GM19035 (cell line): Measurements from ENCODE around the gene A4GALT.

Experiments used
- ATAC-seq: cut with Tn5 transposase; IDR thresholded peaks from one replicate; pipeline ENCODE4 v1.9.1; 2021; ENCODE audit not compliant: unreplicated experiment

The A4GALT gene

DNA sequence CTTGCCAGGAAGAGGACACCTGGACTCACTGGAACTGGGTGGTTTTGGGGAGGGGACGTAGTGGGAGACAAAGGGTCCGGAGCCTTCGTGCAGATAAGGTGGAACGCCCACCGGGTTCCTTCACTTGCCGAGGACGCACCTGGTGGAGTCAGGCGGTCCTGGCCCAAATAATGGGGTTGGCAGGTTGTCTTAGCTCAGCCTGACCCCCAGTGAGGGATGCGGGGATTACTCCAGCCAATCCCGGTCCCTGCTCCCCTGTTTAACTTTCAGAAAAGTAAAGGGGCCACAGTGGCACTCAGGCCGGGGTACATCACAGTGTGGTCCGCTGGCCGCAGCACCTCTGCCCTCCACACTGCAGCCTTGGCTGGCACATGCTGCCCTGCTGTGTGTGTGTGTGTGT, 18.0 kb downstream of the A4GALT start:
- ATAC-seq = no peak

DNA sequence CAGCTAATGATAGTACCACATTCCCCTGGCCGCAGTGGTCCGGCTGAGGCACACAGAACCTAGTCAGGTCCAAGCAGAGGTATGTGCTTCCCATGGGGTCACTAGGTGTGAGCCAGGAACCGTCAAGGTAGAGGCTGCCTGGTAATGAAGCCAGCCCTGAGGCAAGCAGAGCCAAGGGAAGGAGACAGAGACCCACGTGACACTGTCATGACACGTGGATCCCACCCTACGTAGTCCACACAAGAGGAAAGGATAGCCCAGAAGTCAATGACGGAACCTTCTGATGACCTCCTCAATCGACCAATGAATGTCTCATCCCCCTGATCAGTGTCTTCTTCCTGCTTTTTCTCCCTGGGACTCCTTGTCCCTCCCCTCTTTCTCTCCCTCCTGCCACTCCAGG, 19.0 kb downstream of the A4GALT start:
- ATAC-seq = no peak

DNA sequence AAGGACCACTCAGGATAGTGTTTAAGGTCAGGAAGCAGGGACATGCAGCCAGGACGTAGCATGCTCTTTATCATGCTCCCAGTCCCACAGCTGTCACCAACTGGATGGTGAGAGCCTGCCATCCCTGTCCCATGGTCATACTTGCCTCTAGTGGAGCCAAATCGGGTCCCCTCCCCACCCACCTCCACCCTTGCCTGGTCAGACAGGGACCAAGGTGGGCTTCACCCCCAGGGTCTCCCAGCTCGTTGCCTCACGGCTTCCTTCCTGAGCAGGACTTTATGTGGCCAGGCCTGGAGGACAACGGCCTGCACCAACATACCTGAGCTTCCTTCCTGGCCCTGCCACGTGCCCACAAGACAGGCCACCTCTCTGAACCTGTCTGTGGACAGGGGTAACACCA, 19.8 kb downstream of the A4GALT start:
- ATAC-seq = no peak

DNA sequence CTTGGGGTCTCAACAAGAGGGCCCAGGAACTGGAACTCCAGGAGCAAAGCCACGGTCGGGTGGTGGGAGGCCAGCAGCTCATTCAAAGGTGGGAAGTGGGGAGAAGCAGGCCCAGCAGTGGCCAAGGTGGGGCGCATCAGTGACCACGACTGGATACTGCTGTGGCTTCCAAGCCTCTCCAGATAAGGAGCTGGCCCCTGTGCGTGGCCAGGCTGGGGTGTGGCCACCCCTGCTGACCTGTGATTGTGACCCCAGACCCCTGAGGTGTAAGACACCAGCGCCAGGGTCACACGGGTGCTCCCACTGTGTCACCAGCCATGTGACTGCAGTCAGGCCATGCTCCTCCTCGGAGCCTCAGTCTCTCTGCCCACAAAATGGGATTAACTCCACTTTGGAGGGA, 20.3 kb downstream of the A4GALT start:
- ATAC-seq = no peak

DNA sequence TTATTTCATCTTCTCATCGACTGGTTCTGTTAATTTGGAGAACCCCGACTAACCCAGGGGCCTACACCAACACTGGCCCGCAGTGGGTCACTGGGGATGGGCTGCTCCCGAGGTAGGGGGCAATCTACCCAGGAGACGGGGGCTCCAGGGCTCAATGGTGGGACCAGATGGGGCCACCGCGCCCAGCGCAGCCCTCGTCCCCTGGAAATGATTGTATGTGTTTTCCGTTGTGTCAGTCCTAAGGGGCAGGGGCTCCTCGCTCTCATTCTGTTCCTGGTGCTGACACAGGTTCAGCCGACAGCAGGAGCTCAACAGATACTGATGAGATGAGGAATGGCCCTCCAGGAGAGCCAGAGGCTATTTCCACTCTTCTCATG, 20.7 kb downstream of the A4GALT start:
- no peak for ATAC-seq

DNA sequence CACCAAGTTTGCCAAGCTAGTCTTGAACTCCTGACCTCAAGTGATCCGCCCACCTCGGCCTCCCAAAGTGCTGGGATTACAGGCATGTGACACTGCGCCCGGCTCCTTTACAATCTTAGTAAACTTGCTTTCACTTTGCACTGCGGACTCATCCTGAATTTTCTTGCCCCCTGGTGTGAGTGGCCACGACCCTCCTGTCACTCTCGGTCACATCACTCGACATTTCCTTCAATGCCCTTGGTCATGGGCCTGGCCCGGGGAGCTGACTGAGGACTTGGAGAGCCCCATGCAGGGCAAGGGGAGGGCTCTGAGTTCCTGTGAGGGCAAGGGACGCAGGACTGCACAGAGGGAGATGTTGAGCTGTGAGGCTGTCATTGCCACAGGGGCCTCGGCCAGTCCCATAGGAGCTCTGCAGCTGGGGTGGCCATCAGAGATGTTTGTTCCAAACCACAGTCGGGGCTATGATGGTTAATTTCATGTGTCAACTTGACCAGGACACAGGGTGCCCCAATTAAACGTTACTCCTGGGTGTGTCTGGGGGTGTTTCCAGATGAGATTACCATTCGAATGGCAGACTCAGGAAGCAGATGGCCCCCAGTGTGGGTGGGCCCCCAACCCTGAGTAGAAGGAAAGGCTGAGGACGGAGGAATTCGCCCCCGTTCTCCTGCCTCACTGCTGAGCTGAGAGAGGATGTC, 21.2 kb downstream of the A4GALT start:
- ATAC-seq = no peak

DNA sequence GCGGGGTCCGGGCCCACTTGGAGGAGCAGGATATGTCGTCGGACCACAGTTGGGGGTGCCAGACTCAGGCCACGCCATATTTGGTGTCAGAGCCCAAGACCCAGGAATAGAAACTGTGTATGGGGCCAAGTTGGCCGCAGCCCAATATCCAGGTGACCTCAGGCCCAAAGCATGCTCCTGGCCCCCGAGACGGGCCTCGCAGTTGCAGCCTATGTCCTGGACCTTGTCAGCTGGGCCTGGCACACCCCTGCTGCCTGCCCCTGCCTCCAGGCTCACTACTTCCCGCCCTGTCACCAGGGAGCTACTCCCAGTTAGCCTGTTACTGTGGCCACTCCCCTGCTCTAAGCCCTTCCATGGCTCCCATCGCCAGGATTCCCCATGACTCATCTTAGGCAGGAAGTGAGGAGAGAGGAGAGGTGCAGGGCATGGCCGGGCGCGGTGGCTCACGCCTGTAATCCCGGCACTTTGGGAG, 23.1 kb downstream of the A4GALT start:
- ATAC-seq = no peak

DNA sequence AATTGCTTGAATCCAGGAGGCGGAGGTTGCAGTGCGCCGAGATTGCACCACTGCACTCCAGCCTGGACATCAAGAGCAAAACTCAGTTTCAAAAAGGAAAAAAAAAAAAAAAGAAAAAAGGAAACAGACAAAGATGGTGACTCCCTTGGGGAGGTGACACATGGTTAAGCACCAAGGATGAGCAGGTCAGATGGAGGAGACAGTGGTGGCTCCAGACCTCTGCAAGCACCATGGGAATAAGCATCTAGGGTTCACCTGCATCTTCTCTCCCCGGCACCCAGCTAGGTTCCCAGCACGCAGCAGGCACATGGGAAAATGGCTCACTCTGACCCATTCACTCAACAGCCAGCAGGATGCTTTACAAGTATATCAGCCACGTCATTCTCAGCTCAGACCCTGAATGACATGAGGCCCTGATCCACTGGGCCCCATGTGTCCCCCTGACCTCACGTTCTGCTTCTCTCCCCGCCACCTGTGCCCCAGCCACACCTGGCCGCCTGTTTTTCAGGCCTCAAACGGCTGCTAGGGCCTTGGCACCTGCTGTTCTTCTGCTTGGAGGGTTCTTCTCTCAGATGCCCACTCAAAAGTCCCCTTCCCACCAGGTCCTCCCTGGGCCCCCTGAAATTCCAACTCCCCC, 24.2 kb downstream of the A4GALT start:
- no peak for ATAC-seq

DNA sequence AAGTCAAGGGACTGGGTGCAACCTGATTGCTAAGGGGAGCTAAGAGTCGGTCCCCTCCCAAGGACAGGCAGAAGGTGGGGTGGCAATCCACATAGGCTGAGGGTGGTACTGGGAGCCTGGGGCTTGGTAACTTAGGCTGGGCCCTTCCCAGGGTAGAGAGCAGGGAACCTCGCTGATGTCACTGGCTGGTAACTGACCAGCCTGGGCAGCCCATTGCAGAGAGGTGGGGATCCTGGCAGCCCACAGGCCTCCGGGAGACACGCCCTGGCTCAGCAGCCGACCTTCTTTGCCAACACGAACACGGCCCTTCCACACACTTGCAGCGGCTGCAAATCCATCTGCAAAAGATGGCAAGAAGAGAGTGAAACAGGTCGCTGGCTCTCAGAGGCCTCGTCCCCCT, 25.4 kb downstream of the A4GALT start:
- ATAC-seq = no peak

DNA sequence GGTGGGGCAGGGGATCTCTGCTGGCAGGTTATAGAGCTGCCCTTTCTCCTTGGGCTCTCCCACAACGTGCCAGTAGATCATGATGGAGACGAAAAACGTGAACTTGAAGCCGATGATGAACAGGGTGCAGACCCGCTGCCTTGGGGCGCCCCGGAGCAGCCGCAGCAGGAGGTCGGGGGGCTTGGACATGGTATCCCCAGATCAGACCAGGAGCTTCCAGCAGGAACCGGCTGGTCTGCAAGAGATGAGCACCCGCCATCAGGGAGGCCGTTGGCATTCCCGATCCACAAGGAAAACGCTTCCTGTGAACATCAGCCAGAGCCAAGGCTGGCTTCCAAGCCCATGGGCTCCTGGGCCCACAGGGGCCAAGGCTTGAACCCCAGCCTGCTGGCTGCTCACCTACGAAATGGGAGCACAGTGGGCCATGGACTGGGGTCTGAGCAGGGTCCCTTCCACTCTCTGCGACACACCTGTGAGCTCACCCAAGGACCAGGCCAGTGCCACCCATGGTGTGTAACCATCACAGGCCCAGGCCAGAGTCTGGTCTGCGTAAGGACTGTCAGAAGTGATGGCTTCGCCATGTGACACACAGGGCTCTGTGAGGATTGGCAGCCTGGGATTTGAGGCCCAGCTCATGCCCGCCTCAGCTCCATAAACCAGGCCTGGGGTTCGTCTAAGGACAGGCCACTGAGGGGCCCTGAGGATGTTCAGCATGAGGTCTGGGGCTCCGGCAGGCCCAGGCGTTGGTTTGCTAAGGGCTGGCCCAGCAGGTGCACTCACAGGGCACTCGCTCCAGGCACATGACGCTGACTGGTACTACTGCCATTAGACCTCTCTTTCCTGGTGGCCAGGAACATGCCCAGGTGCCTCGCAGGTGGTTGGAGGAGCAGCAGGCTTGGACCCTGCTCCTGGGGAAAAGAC, 26.6 kb downstream of the A4GALT start:
- ATAC-seq = no peak

DNA sequence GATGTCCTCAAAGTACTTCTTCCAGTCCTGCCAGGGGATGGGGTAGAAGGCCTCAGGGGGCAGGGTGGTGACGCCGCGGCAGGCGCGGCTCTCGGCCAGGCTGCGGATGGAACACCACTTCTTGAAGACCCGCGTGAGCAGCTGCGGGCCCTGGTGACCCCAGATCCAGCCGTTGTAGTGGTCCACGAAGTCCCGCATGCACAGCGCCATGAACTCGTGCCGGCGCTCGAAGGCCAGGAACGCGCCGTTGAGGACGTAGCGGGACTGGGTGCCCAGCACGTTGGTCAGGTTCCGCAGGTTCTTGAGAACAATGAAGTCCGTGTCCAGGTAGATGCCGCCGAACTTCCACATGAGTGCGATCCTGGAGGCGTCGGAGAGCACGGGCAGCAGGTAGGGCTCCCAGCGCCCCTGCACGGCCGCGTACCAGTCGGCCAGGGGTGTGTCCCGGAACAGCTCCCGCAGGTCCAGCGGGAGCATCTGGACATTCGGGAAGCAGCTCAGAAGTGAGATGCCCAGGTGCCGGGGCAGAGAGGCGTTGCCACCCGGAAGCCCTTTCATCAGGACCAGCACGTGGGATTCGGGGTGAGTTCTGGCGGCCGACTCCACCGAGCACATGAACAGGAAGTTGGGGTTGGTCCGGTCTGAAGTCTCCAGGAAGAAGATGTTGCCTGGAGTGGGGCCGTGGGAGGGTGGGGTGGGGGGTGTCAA, 27.5 kb downstream of the A4GALT start:
- ATAC-seq = no peak

DNA sequence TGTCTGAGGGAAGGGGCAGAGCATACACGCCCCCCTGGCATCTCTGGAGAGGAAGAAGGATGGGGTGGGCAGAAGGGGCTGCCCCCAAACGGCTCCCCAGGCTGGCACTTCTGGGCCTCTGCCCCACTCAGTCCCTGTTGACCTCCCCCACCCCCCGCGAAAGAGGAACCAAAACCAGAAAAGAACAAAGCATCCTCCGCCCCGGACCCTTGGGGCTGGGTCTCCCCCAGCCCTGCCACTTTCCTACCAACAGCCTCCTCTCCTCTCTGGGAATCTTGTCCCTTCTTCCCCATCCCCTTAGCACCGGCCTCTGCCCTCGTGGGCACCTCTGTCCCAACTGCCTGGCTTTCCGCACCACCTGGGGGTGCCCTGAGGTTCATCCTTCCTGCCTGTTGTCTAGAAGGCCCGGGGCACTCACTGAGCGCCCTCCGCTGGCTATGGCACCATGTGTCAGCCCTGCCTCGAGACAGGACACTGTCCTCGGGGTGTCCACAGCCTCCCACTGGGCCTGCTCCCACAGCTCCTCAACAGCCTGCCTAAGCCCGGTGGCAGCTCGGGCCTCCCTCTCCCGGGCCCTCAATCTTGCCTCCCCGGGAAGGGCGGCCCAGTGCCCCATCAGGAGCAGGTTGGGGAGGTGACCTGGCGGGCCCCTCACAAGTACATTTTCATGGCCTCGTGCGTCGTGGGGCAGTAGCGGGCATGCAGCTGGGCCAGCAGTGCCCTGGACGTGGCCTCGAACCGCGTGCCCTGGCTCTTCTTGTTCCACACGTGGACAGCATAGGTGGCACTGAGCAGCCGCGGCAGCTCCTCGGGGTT, 28.2 kb downstream of the A4GALT start:
- ATAC-seq = no peak

DNA sequence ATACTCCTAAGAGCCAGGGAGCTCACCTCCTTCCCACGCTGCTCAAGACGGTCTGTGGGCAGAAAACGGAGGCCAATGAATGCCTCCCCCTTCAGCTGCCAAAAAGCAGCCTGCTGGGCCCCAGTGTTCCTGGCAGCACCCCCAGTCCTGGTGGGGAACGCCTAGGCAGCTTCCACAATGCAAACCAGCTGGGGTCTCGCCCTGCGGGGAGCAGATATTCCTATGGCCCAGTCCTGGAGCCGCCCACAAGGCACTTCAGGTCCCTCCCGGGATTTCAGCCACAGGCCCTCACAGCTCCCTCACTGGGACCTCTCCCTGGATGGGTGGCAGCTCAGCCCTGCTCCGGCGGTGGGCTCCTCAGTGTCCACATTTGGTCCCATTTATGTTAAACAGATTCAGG, 29.2 kb downstream of the A4GALT start:
- no peak for ATAC-seq

DNA sequence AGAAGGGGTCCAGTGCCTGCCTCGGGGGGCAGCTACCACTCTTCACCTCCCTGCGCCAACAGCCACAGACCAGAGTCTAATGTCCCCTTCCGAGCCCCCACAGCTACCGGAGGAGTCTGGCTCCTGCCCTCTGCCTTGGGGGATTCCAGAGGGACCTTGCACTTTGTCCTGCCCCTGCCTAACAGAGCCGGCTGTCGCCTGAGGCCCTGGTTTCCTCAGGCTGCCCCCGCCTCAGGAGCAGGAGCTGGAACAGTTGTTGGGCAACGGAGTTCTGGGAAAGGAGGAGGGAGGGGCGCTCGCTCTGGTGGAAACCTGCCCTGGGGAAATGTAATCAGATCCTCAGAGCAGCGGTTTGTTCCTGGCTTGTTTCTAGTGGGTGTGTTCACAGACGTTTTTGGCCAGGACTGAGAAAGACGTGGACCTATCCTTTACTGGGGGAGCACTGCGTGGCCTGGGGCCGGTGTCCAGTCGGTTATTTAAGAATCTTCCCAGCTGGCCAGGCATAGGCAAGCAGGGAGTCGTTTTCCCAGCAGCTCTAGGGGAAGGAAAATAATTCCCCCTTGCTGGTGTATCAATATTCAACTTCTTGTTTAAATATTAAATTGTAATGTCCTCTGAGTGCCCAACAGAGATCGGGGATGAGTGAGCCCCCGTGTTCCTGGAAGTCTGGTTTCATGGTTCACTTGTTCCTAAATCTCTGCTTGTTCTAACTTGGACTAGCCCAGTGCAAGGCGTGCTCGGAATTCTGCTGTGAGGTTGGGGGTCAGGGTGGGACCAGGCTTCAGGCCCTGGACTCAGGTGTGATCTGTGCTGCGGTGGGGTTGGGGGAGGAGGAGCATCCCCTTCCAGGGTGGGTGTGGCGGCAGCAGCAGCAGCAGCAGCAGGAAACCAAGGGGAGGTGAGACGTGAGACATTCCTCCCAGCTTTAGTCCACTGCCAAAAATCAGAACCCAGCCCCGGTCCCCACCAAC, 32.1 kb downstream of the A4GALT start:
- no peak for ATAC-seq

DNA sequence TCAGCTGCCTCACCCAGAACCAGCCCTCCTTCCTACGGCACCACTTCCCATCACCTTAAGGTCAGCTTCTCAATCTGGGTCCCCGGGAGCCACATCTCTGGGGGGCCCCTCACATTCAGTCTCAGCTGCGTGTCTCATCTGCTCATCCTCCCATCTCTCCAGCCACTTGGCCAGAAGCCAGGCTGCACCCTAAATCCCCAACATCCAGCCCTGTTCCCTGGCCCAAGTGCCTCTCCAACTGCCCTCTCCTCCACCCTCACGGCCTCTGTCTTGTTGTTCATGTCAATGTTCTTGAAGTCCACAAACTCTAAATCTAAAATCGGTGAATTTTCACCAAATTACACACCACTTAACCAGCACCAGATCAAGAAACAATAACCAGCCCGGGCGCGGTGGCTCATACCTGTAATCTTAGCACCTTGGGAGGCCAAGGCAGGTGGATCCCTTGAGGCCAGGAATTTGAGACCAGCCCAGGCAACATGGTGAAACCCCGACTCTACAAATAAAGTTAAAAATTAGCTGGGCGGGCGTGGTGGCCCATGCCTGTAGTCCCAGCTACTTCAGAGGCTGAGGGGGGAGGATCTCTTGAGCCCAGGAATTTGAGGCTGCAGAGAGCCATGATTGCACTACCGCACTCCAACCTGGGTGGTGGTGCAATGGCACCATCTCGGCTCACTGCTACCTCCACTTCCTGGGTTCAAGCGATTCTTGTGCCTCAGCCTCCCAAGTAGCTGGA, 33.7 kb downstream of the A4GALT start:
- no peak for ATAC-seq

DNA sequence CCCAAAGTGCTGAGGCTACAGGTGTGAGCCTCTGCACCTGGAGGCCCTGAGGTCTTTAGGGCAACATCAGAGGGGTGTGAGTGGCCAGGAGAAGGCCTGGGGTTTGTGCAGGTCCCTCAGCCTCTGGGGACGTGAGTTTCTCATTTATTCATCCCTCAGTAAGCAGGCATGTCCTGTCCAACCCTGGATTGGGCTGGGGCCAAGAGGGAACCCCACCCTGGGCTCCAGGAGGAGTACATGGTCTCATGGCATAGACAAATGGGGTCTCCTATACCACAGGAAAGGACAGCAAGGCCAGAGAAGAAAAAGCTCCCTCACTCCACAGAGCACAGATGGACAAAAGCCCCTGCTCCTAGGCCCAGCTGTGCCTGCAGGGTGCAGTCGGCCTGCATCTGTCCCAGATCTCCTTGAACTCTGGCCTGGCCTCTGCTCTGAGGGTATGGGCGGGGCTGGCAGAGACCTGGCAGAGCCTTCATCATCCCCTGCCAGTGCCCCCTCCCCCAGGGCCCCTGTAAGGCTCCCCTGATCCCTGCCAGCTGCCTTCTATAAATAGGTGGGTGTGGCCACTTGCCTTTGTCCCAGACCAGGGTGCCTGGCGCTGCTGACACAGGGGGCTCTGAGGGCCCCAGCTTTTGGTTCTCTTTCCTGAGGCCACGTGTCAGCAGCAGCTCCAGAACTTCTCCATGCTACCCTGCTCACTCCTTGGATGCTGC, 34.6 kb downstream of the A4GALT start:
- ATAC-seq = no peak

DNA sequence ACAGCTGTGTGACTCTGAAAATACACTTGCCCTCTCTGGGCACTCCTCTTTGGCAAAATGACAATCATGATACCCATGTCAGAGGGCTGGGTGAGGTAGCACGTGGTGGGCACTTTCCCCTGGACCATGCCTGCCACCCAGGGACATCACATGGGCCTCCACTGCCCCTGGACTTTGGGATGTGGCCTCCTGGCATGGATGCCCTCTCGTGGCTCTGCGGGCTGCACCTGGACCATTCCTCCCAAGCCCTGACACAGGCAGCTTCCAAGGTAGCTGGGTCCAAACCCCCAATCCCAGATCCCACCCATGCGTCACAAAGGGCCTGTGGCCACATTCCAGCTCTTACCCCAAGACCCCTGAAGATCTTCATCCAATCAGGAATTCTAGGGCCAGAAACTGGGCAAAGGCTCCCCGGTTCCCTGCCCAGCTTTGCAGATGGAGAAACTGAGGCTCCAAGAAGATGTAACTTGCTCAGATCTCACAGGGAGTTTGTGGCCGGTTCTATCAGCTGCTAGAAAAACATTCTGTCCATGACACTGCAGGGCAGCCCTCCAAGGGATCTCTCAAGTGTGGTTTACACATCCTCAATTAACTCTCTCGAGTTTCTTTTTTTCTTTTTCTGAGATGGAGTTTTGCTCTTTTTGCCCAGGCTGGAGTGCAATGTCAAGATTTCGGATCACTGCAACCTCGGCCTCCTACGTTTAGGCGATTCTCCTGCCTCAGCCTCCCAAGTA, 36.0 kb downstream of the A4GALT start:
- ATAC-seq = no peak
